NK-92 (cell line): ENCODE results near the gene WDR59.
"Not testable (repeated sequence)": the region's sequence is repeated elsewhere in the genome, so short reads cannot be mapped to it uniquely, and the experiment has no call there.

Source experiments
- DNase-seq: peaks from one replicate; lab custom pipeline; 2025; ENCODE audit not compliant: unreplicated experiment; lab: John Stamatoyannopoulos, UW

The WDR59 gene, protein sequence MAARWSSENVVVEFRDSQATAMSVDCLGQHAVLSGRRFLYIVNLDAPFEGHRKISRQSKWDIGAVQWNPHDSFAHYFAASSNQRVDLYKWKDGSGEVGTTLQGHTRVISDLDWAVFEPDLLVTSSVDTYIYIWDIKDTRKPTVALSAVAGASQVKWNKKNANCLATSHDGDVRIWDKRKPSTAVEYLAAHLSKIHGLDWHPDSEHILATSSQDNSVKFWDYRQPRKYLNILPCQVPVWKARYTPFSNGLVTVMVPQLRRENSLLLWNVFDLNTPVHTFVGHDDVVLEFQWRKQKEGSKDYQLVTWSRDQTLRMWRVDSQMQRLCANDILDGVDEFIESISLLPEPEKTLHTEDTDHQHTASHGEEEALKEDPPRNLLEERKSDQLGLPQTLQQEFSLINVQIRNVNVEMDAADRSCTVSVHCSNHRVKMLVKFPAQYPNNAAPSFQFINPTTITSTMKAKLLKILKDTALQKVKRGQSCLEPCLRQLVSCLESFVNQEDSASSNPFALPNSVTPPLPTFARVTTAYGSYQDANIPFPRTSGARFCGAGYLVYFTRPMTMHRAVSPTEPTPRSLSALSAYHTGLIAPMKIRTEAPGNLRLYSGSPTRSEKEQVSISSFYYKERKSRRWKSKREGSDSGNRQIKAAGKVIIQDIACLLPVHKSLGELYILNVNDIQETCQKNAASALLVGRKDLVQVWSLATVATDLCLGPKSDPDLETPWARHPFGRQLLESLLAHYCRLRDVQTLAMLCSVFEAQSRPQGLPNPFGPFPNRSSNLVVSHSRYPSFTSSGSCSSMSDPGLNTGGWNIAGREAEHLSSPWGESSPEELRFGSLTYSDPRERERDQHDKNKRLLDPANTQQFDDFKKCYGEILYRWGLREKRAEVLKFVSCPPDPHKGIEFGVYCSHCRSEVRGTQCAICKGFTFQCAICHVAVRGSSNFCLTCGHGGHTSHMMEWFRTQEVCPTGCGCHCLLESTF

GRCh38 chr16:74984529-74985296 is at the start of gene WDR59:
WDR59 (minus strand) TSS chr16:74985123; CDS start chr16:74985017, 106 bp downstream.
- DNase-seq: peak; percentile 92

DNA sequence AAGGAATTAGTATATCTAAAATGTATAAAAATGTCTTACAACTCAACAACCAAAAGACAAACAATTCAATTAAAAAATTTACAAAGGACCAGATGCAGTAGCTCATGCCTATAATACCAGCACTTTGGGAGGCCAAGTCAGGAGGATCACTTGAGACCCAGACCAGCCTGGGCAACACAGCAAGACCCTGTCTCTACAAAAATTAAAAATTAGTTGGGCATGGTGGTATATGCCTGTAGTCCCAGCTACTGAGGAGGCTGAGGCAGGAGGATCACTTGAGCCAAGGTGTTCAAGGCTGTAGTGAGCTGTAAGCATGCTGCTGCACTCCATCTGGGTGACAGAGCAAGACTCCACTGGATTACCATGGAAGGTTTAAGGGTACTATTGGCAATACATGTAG is 47.7 kb upstream of the WDR59 start:
- no peak for DNase-seq

GRCh38 chr16:75029854-75030253 is 44.9 kb upstream of the WDR59 start:
- DNase-seq: no peak

- DNase-seq: no peak
These were observed 43.7 kb upstream of the WDR59 start for GRCh38 chr16:75028544-75029135.

DNA sequence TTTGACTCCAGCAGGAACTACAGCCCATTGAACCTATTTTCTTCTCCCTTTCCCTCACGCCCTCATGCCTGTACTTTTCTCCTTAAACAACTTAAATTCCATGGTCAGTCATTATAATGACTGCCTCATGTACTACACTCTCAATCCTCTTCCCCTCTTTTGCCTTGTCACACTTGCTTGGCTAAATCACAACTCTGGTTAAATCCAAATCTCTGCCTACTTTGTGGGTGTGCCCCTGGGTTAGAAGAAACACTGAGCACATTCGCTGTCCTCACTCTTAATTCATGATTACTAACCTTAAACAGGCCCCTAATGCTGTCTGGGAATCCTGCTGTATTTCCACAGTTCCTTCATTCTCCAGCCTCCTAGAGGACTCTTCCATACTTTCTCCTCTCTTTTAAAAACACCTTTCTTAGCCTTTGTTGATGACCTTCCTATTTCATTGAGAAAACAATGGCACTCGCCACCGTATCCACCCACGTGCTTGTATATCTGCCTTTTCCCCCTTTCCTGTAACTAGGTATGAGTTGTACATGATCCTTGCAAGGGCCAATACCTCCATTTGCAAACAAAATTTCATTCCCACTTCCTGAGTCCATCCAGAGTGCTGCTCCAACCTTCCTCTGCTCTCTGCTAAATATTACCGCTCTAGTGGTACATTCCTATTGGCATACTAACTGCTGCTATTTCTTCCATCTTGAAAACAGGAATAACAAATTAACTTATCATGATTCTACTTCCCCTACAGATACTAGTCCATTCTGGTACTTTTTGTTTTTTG is 42.8 kb upstream of the WDR59 start:
- no peak for DNase-seq

- no peak for DNase-seq
These were observed 42.0 kb upstream of the WDR59 start for GRCh38 chr16:75026892-75027391.

- not testable (repeated sequence) for DNase-seq
These were observed 41.4 kb upstream of the WDR59 start for GRCh38 chr16:75026239-75026891.

- DNase-seq: no peak
These were observed 40.8 kb upstream of the WDR59 start for GRCh38 chr16:75025761-75026160.

- no peak for DNase-seq
These were observed 39.7 kb upstream of the WDR59 start for GRCh38 chr16:75024594-75024993.

DNA sequence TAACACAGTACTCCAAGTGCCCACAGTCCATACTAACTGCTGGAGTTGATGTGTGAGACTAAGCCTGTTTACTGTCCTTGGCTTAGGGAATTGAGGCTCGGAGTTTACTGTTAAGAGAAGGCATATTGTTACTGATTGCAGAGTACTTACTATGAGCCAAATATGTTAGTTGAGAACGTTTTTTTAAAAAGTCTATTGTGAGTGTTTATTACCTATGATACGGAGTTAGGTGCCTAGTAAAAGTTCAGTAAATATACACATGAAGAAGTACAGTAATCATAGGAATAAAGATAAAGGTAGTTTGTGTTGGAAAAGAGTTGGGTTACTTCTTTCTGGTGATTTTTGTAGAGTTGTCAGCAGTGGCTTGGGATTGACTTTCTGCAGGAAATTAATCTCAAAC is 39.3 kb upstream of the WDR59 start:
- DNase-seq: no peak

DNA sequence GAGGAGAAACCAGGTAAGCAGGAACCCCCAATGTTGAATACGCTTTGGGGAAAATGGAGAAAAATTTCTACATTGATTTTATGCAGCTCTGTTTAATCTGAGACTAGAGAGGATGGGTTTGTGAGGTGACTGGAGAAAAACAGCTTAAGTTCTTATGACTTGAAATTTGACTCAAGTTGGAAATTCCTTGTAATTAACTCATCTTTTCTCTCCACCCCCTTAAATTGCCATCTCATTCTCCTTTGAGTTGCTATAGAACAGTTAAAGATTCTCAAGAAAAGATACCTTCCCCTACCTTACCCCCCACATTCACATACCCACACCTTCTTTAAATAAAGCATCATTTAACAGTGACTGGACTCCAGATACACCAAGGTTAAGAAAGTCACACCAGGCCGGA is 38.1 kb upstream of the WDR59 start:
- no peak for DNase-seq

DNA sequence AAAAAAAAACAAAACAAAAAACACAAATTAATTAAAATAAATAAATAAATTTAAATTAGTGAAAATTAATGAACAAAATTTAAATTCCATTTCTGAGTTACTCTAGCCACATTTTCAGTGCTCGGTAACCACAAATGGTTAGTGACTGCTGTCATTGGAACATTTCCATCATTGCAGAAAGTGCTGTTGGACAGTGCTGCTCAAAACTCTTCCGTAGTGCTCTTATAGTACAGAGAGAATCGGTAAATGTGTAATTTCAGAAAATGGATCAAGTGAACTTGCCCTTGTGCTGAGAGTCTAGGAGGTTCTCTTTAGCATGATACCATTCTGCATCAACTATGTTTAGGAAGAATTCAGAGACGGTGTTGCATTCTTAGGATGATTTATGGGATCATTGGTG is 37.6 kb upstream of the WDR59 start:
- no peak for DNase-seq

GRCh38 chr16:75021410-75021809 is 36.5 kb upstream of the WDR59 start:
- DNase-seq: no peak

DNA sequence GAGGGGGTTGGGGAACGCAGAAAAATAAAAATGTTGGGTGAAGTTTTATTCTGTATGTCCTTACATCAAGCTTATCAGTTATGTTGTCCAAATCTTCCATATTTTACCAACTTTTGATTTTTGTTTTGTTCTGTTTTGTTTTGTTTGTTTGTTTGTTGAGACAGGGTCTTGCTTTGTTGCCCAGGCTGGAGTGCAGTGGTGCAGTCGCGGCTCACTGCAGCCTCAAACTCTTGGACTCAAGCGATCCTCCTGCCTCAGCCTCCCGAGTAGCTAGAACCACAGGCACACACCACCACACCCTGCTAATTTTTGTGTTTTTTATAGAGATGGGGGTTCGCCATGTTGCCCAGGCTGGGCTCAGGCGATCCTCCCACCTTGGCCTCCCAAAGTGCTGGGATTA is 34.7 kb upstream of the WDR59 start:
- no peak for DNase-seq

DNA sequence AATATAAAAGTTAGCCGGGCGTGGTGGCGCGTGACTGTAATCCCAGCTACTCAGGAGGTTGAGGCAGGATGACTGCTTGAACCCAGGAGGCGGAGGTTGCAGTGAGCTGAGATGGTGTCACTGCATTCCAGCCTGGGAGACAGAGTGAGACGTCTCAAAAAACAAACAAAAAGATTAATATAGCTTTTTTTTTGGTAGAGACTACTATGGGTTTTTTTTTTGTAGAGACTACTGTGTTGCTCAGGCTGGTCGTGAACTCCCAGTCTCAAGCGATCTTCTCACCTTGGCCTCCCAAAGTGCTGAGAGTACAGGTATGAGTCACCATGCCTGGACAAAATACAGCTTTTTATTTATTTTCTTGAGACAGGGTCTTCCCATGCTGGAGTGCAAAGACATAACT is 34.1 kb upstream of the WDR59 start:
- DNase-seq: no peak

- DNase-seq: no peak
These were observed 33.0 kb upstream of the WDR59 start for GRCh38 chr16:75017670-75018525.

- DNase-seq: not testable (repeated sequence)
These were observed 31.6 kb upstream of the WDR59 start for GRCh38 chr16:75016451-75017081.

- no peak for DNase-seq
These were observed 29.4 kb upstream of the WDR59 start for GRCh38 chr16:75014318-75014717.
